Stimulated activated CD8-positive, alpha-beta memory T cell treated with anti-CD3 and anti-CD28 coated beads, Interleukin-7, amount 100 ng/mL, for 1 hour (primary cell): ENCODE measurements around the gene METTL5.

Experiments
- DNase-seq, 2 donors: peaks; one replicate each; pipeline ENCODE4 v3.0.0-alpha.2; 2020; ENCODE audit warnings: low read depth in 2 of 2

Gene METTL5

GRCh38 chr2:169781249-169782013 is 43.3 kb downstream of the METTL5 start:
- DNase-seq, result no peak

DNA sequence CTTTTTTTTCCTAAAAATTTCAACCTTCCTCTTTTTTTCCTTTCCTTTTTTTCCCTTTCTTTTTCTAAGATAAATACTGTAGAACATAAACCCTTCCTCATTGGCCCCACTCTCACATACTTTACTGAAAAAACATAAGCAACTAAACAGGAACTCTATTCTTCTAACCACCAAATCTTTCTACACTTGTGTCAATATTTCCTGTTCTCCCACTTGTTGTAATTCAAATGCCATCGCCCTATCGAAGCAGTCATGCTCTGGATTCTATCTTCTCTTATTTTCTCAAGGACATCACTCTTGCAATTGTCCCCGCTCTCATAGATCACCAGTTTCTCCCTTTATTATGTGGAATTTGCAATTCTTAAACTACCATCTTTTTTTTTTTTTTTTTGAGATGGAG is 46.3 kb downstream of the METTL5 start:
- no peak for DNase-seq

GRCh38 chr2:169776252-169776761 is 48.4 kb downstream of the METTL5 start:
- no peak for DNase-seq

GRCh38 chr2:169775765-169776164 is 48.9 kb downstream of the METTL5 start:
- DNase-seq, result no peak

DNA sequence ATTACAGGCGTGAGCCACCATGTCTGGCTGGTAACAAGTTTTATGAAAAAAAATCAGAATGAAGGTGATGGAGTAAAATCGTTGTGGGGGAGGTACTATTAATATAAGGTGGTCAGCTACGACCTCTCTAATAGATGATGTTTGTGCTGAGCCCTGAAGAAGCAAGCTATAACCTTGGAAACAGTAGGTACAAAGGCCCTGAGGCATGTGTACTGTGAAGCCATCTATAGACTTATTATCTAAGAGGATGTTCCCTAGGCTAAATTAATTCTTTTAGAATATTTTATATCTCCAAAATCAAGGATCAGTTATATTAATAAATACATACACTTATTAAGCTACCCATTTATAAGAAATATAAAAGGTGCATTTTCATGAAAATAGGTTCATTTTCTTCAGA is 49.4 kb downstream of the METTL5 start:
- DNase-seq, result no peak

GRCh38 chr2:169772651-169773050 is 52.1 kb downstream of the METTL5 start:
- DNase-seq, result no peak

DNA sequence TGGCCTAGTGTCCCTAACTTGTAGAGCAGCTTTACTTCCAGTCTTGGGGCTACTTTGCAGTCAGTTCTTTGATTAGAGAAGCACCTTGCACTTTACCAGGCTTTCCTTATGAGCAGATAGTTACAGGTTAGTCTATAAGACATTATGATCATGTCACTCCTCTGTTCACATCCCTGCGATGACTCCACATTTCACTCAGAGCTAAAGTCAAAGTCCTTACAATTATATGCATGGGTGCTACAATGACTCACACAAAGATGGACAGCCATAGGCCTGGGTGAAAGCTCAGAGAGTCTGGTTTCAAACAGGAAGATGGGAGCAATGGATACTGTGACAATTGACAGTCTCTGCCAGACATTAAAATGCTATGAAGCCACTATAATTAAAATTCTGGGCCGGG is 53.1 kb downstream of the METTL5 start:
- DNase-seq, result no peak

GRCh38 chr2:169771021-169771420 is 53.7 kb downstream of the METTL5 start:
- no peak for DNase-seq

GRCh38 chr2:169768262-169768995 is 56.3 kb downstream of the METTL5 start:
- DNase-seq, result no peak

GRCh38 chr2:169767243-169767888 is 57.3 kb downstream of the METTL5 start:
- peak; percentile 7 to 29 for DNase-seq

- no peak for DNase-seq
These were observed 59.2 kb downstream of the METTL5 start for GRCh38 chr2:169765523-169765922.

DNA sequence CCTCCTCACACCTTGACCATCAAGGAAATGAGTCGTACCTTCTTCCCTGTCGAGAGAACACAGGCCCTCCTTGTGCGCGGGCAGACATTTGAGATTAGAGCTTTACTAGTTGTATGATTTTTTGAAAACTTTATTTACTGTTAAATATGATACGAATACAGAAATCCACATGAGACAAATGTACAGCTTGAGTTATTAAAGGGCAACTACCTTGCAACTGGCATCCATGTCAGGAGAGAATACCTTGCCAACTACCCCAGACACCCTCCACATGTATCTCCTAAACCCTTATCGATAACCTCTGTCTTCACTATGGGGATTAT is 62.8 kb downstream of the METTL5 start:
- no peak for DNase-seq
